Measurements from ENCODE around the gene ZNF581.
A peak's percentile ranks its signal among the peaks of the same experiment; 100 is the strongest.

ZNF581 gene

GRCh38 chr19:55611300-55611982 lies 32.0 kb upstream of the ZNF581 start:
- DNase-seq (ENCODE audit: low read depth in 2 of 2): no peak

GRCh38 chr19:55611983-55612645 lies 31.3 kb upstream of the ZNF581 start:
- no peak for DNase-seq (ENCODE audit: low read depth in 2 of 2)

GRCh38 chr19:55613396-55613795 lies 30.1 kb upstream of the ZNF581 start:
- DNase-seq (ENCODE audit: low read depth in 2 of 2): no peak

GRCh38 chr19:55613930-55614710 lies 29.3 kb upstream of the ZNF581 start:
- no peak for DNase-seq (ENCODE audit: low read depth in 2 of 2)

- DNase-seq (ENCODE audit: low read depth in 2 of 2): no peak
Measured at GRCh38 chr19:55614711-55615542, 28.5 kb upstream of the ZNF581 start.

- no peak for DNase-seq (ENCODE audit: low read depth in 2 of 2)
Measured at GRCh38 chr19:55615543-55616394, 27.7 kb upstream of the ZNF581 start.

GRCh38 chr19:55616395-55616875 lies 27.0 kb upstream of the ZNF581 start:
- no peak for DNase-seq (ENCODE audit: low read depth in 2 of 2)

GRCh38 chr19:55617426-55617825 lies 26.0 kb upstream of the ZNF581 start:
- DNase-seq (ENCODE audit: low read depth in 2 of 2): no peak

- no peak for DNase-seq (ENCODE audit: low read depth in 2 of 2)
Measured at GRCh38 chr19:55618426-55618825, 25.0 kb upstream of the ZNF581 start.

- no peak for DNase-seq (ENCODE audit: low read depth in 2 of 2)
Measured at GRCh38 chr19:55619286-55619685, 24.2 kb upstream of the ZNF581 start.

GRCh38 chr19:55620410-55621204 lies 22.8 kb upstream of the ZNF581 start:
- no peak for DNase-seq (ENCODE audit: low read depth in 2 of 2)

GRCh38 chr19:55621205-55621672 lies 22.2 kb upstream of the ZNF581 start:
- no peak for DNase-seq (ENCODE audit: low read depth in 2 of 2)

- DNase-seq (ENCODE audit: low read depth in 2 of 2): no peak
Measured at GRCh38 chr19:55621673-55622231, 21.7 kb upstream of the ZNF581 start.

- DNase-seq (ENCODE audit: low read depth in 2 of 2): no peak
Measured at GRCh38 chr19:55622242-55622969, 21.0 kb upstream of the ZNF581 start.

- DNase-seq (ENCODE audit: low read depth in 2 of 2): no peak
Measured at GRCh38 chr19:55623130-55623529, 20.3 kb upstream of the ZNF581 start.

GRCh38 chr19:55623561-55623960 lies 19.9 kb upstream of the ZNF581 start:
- no peak for DNase-seq (ENCODE audit: low read depth in 2 of 2)

- peak; percentile 83 to 87 for DNase-seq (ENCODE audit: low read depth in 2 of 2)
Measured at GRCh38 chr19:55624109-55625003, 19.1 kb upstream of the ZNF581 start, which contains the start of gene ZNF784. Gene ZNF784, minus strand, starts transcription at chr19:55624566. Its CDS starts 5 bp downstream, at chr19:55624561.

- DNase-seq (ENCODE audit: low read depth in 2 of 2): no peak
Measured at GRCh38 chr19:55625004-55625326, 18.5 kb upstream of the ZNF581 start.
